GM12874 (cell line): ENCODE results near the gene SURF6.

Experiments used
- CTCF ChIP-seq: IDR thresholded peaks from 2 replicates; pipeline ENCODE4 v1.5.1; 2011; ENCODE audit warnings: low read depth, mild to moderate bottlenecking, control low read depth, low read length, moderate library complexity; ENCODE audit not compliant: insufficient read depth

The SURF6 gene

GRCh38 chr9:133335924-133336811 lies at the start of gene SURF6:
Gene SURF6, minus strand, starts transcription at chr9:133336188. Its CDS starts 56 bp downstream, at chr9:133336132.
- no peak for TF ChIP-seq CTCF

GRCh38 chr9:133385452-133385851 lies 49.5 kb upstream of the SURF6 start:
- TF ChIP-seq CTCF: no peak

- no peak for TF ChIP-seq CTCF
Observed at GRCh38 chr9:133384736-133385321, 48.8 kb upstream of the SURF6 start.

- no peak for TF ChIP-seq CTCF
Observed at GRCh38 chr9:133383438-133383837, 47.5 kb upstream of the SURF6 start.

GRCh38 chr9:133382507-133383141 lies 46.6 kb upstream of the SURF6 start:
- TF ChIP-seq CTCF: no peak

- TF ChIP-seq CTCF: no peak
Observed at GRCh38 chr9:133380734-133381133, 44.7 kb upstream of the SURF6 start.
